Measurements from ENCODE around the gene HEATR5B. TPM values are rescaled to one million over a fixed set of nuclear protein-coding genes. Genes with fewer than 3 reads are reported as not detected.

HEATR5B gene
- polyA plus RNA-seq, 1 of the 3 experiments (the other 2 are of a cell fraction) = 10.8 TPM

DNA sequence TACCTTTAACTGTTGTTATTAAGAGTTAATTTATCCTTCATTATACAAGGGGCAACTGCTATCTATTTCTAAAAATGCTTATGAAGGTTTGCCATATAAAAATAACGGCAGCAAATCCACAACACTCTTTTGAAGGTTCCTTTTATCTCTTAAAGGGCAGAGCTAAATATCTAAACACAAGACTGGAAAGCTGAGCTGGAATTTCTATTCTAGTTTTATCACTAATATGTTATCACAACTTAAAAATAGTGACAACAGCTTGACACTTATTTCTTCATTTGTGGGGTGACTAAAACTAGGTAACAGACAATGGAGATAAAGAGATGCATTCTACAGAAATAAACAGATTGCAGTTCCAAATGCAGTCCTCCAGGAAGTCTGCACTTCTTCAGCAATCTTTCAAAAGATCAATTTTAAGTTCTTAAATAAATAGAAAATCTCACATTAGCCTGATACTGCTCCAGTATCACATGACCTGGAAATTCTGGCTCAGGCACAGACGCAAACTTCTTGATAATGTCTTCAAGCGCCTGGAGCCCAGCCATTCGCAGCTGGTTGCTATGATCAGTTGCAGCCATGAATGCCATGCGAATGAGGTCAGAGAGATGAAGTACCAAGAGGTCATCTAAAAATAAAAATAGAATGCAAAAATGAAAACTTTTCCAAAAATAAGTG lies 63.8 kb downstream of the HEATR5B start (continued):
- TF ChIP-seq FOXJ3 (CRISPR knock-in tag; IDR thresholded peaks at IDR 0.05) (no peak), RFX5 (IDR thresholded peaks at IDR 0.05; ENCODE audit: low read length) (no peak), MXI1 (IDR thresholded peaks at IDR 0.05; ENCODE audit: low read depth, low read length) (no peak), NFIC (IDR thresholded peaks at IDR 0.05; ENCODE audit: borderline replicate concordance) (peak; percentile 90), TCF12 (IDR thresholded peaks at IDR 0.05) (peak; percentile 93), POLR2AphosphoS5 (IDR thresholded peaks at IDR 0.05; ENCODE audit: low read depth, low read length) (peak; percentile 53; the same call in 1 of the 2 replicates), EP300 (IDR thresholded peaks at IDR 0.05; ENCODE audit: borderline replicate concordance in 1 of 2, low read depth in 1 of 2, low read length in 1 of 2) (peak in 1 of 2 experiments; percentile 56; a peak in 1 of 4 replicates), GABPA (IDR thresholded peaks at IDR 0.05; ENCODE audit: low read depth) (no peak), ELF1 (IDR thresholded peaks at IDR 0.05) (no peak), SIN3A (IDR thresholded peaks at IDR 0.05; ENCODE audit: borderline replicate concordance, low read depth, low read length) (no peak), FOSL2 (IDR thresholded peaks at IDR 0.05; ENCODE audit: borderline replicate concordance, low read depth) (peak; percentile 52; the same call in 1 of the 2 replicates)
- TF ChIP-seq, protein P1, sequence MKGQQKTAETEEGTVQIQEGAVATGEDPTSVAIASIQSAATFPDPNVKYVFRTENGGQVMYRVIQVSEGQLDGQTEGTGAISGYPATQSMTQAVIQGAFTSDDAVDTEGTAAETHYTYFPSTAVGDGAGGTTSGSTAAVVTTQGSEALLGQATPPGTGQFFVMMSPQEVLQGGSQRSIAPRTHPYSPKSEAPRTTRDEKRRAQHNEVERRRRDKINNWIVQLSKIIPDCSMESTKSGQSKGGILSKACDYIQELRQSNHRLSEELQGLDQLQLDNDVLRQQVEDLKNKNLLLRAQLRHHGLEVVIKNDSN (IDR thresholded peaks at IDR 0.05; ENCODE audit: borderline replicate concordance, low read depth) = peak; percentile 84

- DNase-seq = no peak
- Histone ChIP-seq H4K20me1 (ENCODE audit: insufficient read depth) (no peaks in the 10 kb centered on the region), H3K4me1 (ENCODE audit: control insufficient read depth in 1 of 2, insufficient read depth in 2 of 2, low read depth in 1 of 2, low read length in 1 of 2) (no peaks in the 10 kb centered on the region), H3K36me3 (replicated peaks in 1 of 2; ENCODE audit: control insufficient read depth in 1 of 2, insufficient read depth in 2 of 2, low read length in 1 of 2) (peaks cover 57 to 62% of the 10 kb centered on the region in 2 experiments), H3K9ac (no peak overlapping the region), H3K9me2 (no peaks in the 10 kb centered on the region), H3K9me3 (no peaks in the 10 kb centered on the region), H2AFZ (ENCODE audit: low read depth) (no peak overlapping the region), H3K27ac (ENCODE audit: low read depth in 2 of 2, low read length in 1 of 2) (no peak overlapping the region), H3K79me2 (ENCODE audit: insufficient read depth) (no peaks in the 10 kb centered on the region), H3K27me3 (ENCODE audit: insufficient read depth) (no peaks in the 10 kb centered on the region), H3K4me3 (ENCODE audit: low read depth in 2 of 2, low read length in 1 of 2) (no peak overlapping the region), H3K4me2 (no peak overlapping the region), H3F3A (replicated peaks; ENCODE audit: insufficient read depth) (no peaks in the 10 kb centered on the region)
- CTCF ChIA-PET = interaction anchor here (0.8 kb wide), 1 partner anchor 11 kb away, joined by 3 read pairs; no protein-coding TSS in a partner anchor
- whole genome bisulfite sequencing (ENCODE audit: low lambda C conversion rate) = 100% methylated on average over 4 of the region's 4 CpGs
- TF ChIP-seq CHD2 (IDR thresholded peaks at IDR 0.05; ENCODE audit: low read length, partially characterized antibody) (no peak), TEAD4 (IDR thresholded peaks at IDR 0.05; ENCODE audit: borderline replicate concordance, insufficient read depth) (no peak), RXRA (IDR thresholded peaks at IDR 0.05; ENCODE audit: borderline replicate concordance, low read depth) (no peak), RFX5 (IDR thresholded peaks at IDR 0.05; ENCODE audit: low read length) (no peak), ELF1 (IDR thresholded peaks at IDR 0.05) (no peak), FOXM1 (IDR thresholded peaks at IDR 0.05; ENCODE audit: low read depth) (no peak), POLR2AphosphoS5 (IDR thresholded peaks at IDR 0.05; ENCODE audit: low read depth, low read length) (no peak), RCOR1 (IDR thresholded peaks at IDR 0.05; ENCODE audit: low read length) (no peak), TCF12 (IDR thresholded peaks at IDR 0.05) (no peak), RAD21 (IDR thresholded peaks at IDR 0.05; ENCODE audit: low read length) (no peak), ZBTB33 (IDR thresholded peaks at IDR 0.05; ENCODE audit: borderline replicate concordance, low read depth) (no peak)
- TF ChIP-seq, protein P2, sequence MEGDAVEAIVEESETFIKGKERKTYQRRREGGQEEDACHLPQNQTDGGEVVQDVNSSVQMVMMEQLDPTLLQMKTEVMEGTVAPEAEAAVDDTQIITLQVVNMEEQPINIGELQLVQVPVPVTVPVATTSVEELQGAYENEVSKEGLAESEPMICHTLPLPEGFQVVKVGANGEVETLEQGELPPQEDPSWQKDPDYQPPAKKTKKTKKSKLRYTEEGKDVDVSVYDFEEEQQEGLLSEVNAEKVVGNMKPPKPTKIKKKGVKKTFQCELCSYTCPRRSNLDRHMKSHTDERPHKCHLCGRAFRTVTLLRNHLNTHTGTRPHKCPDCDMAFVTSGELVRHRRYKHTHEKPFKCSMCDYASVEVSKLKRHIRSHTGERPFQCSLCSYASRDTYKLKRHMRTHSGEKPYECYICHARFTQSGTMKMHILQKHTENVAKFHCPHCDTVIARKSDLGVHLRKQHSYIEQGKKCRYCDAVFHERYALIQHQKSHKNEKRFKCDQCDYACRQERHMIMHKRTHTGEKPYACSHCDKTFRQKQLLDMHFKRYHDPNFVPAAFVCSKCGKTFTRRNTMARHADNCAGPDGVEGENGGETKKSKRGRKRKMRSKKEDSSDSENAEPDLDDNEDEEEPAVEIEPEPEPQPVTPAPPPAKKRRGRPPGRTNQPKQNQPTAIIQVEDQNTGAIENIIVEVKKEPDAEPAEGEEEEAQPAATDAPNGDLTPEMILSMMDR (IDR thresholded peaks at IDR 0.05) = no peak
- POLR2A ChIA-PET = no interaction called here
Measured at GRCh38 chr2:37013315-37013641, 70.9 kb downstream of the HEATR5B start.

Data from SK-N-SH (cell line).